GM21825 (cell line): ENCODE results near the gene ASTN2.

ENCODE experiments used
- ATAC-seq: cut with Tn5 transposase; IDR thresholded peaks from one replicate; pipeline ENCODE4 v1.9.1; 2021; ENCODE audit warnings: mild to moderate bottlenecking, moderate library complexity; ENCODE audit not compliant: unreplicated experiment

The ASTN2 gene

DNA sequence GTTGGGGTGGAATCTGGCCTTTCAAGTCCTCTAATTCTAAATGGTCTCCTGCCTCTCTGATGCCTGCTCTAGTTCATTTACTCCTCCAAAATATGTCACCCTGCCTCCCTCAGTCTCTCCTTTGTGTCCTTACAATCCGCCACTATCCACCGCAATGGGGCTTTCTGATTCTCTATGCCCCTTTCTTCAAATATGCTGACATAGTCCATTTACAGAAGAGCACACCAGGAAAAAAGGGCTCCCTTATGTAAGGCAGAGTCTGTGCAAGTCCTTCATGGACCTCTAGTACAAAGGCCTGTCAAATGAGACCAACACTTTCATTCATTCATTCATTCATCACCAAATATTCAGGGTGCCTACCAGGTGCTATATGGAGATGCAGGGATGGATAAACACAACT is 2.0 kb upstream of the ASTN2 start:
- ATAC-seq = no peak

DNA sequence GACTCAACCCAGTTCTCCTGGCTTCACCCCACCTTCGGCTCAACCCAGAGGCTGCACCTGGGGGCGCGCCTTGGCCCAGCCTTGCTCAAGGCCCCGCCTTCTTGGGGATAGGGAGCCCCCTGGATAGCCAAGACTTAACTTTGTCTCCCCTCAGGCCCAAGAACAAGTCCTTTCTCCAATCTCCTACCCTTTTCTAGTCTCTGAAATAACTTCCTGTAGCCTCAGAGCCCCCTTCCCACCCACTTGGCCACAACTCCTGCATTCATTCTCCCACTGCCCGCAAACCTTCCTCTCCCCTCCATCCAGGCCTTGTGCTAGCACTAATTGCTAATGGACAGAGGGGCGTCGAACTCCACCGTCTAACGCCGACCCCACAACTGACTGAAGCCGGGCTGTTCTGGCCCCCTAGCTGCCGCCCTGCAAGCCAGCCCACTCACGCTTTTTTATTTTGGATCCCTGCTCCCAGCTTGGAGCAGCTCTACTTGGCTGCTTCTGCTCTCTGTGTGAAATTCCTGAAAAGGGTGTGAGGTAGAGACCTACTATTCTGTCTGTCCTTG is 579 bp upstream of the ASTN2 start:
- no peak for ATAC-seq

DNA sequence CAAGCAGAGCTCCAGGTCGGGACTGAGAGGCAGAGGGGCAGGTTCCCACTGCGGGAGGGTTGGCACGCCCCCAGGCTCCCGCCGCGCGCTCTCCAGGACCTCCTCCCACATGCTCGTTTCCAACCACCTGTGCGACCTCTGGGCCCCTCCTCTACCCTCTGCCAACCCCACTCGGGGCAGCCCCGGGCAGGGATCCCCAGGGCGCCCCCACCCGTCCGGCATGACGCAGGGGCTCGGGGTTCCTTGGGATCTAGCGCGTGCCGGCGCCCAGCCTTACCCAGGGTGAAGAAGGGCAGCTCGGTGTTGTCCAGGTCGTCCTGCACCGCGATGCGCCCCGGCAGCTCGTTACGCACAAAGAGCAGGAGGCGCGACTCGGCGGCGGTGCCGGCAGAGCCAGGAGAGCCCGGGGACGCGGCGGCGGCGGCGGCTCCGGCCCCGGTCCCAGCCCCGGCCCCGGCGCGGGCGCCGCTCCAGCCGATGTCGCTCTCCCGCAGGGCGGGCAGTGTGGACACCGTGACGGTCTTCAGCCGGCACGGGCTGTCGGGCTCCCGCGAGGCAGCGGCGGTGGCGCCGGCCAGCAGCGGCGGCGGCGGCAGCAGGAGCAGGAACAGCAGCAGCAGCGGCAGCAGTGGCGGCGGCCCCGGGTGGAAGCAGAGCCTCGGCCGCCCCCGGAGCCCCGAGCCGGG is 494 bp downstream of the ASTN2 start:
- no peak for ATAC-seq

DNA sequence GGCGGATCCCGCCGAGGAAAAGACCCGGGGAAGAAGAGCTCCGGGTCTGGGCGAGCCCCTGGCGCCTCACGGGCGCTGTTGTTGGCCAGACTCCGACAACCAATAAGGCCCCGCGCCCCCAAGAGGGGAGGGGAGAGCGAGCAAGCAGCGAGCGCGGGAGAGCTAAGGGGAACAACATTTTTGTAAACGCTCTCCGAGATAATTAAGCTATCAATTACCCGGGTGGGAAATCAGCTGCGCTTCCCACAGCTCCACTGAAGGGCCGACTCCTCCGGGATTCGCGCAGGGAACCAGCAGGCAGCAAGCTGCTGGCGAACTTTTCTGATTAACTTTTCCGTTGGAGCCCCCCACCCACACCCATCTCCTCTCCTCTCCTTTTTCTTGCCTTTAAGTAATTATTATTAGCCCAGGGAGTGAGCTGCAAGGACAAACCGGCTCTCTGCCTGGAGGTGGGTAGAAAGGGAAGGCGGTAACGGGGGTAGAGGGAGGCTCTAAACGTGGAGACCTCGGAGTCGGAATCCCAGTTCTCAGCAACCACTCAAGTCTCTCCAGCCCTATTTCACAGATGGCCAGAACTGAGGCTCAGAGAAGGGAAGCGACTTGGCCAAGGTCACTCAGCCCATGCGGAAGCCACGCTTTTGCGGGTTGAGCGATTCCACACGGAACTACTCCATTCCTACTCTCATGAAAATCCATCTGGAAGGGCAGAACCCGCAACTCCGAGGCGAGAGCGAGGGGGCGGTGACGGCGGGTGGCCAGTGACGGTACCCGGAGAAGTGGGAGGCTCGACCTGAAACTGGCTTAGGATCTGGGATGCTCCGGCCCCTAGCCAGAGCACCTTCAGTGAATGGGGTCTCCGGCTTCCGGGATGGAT is 1.3 kb downstream of the ASTN2 start:
- no peak for ATAC-seq

GRCh38 chr9:117412841-117413240 is 2.0 kb downstream of the ASTN2 start:
- ATAC-seq = no peak

GRCh38 chr9:117412006-117412715 is 2.7 kb downstream of the ASTN2 start:
- no peak for ATAC-seq

GRCh38 chr9:117411547-117411946 is 3.3 kb downstream of the ASTN2 start:
- ATAC-seq = no peak

DNA sequence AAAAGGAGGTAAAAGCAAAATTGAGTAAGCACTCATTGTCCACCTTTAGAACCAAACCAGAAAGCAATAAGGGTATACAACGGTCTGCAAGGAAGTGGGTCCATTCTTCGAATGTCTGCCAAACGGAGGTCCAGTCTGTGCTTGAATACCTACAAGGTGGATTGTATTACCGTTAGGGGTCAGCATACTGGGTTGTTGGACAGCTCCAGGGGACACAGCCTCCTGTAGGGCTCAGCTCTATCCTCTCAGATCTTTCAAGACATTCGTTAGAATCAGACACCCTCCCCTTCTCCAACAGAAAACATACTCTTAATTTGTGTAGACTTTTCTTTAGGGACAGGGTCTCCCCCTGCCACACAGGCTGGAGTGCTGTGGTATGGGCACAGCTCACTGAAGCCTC is 5.5 kb downstream of the ASTN2 start:
- ATAC-seq = no peak

DNA sequence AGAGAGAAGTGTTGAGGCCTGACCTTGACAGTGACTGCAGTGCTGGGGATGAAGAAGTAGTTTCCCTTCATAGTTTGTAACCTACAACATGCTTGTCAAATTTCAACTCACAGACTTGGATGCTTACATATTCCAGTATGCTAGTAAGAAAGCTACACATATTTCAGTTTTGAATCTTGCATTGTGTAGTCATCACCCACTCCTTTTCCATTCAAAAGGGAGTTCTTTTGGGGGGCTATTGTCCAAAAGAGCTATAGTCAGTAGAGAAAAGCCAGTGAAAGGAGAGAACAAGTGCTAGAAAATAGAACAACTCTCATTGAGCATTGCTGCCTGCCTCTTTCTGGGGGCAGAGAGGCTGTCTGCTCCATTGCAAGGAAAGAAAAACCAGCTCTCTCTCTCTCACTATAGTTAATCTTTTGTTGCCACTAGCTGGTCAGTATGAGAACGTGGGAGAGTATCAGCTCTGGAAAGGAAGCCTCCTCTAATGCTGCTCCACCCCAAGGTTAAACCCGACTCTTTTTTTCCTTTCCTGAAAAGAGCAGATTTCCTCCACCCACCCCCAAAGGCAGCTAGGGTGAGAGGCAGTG is 7.3 kb downstream of the ASTN2 start:
- no peak for ATAC-seq

DNA sequence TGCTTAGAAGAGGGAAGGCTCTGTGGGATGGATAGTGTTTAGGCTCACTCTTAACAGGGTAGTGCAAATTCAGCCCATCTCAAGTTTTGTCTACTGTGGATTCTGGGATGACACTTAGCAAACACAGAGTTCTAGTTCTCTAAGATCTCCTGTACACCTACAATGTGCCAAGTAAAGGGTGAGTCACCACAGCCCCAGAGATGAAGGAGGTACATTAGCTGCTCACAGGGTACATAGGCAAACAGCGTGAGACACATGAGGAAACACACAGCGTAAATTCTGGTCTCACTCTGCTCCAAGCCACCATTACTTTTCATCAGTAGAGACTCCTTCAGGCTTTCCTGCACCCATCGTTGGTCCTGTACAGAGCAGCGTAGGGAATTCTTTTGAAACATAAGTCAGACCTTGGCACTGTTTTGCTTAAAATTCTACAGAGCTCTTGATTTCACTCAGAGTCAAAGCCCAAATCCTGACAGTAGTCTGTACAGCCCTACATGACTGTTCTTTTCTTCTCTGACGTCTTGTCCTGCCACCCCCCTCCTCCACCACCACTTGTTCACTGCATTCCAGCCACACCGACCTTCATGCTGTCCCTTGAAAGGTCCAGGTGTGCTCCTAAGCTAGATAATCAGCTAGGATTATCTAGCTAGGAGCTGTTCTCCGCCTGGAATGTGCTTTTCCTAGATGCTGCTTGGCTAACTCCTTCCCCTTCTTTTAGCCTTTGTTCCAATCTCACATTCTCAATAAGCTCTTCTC is 8.7 kb downstream of the ASTN2 start:
- no peak for ATAC-seq

- ATAC-seq = no peak
Measured at GRCh38 chr9:117403848-117404247, 11.0 kb downstream of the ASTN2 start.

GRCh38 chr9:117403403-117403811 is 11.4 kb downstream of the ASTN2 start:
- no peak for ATAC-seq

DNA sequence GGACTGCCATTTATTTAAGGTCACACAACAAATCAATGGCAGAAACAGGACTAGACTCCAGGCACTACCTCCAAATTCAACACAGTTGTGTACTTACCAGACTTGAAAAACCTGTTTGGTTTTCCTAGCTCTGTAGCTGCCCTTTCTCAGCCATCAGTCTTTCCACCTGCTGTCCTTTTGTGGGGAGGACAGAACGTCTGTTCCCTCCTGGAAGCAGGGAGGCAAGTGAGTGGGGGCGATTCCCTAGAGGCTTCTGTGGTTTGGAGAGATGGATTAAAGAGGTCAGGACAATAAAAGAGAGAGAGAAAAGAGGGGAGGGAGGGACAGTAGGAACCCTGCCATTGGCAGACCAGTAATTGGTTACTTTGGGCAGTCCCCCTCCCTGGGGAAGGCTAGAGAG is 14.7 kb downstream of the ASTN2 start:
- ATAC-seq = no peak

DNA sequence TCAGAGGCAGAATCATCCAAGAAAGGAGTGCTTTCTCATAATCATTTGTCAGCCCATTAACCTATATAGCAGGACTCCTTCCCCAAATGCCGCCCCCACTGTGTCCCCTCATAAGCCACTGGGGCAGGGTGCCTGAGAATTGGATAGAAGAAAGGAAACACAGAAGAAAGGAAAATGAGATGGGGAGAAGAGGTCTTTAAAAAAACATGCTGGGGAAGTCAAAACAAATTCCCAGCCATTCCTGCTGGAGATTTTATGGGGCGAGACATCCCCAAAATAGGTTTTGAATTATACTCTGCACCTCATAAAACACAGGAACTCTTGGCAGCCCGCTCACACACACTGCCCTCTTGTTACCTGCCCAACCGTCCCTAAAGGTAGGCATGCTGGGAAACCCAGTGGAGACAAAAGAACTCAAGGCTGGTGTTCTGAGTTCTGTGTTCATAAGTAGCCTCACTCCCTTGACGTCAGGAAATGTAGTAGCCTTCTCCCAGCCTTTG is 19.7 kb downstream of the ASTN2 start:
- ATAC-seq = no peak

DNA sequence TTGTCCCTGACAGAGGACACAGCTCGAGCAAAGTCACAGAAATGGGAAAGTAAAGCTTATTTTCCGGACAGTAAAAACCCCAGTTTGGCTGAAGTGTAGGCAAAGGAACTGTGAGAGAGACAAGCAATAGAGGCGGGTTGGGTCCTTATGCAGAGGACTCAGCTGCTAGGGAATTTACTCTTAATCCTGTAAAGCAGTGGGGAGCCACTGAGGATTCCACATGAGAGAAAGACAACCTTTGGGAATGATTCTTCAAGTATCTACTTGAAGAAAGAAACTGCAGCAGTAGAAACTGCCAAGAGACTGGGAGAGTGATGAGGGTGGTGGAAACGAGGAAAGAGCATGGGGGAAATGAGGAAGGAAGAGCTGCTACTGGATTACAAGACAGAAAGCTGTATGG is 20.2 kb downstream of the ASTN2 start:
- ATAC-seq = no peak

- no peak for ATAC-seq
Measured at GRCh38 chr9:117392992-117393391, 21.9 kb downstream of the ASTN2 start.

- ATAC-seq = no peak
Measured at GRCh38 chr9:117387422-117387821, 27.4 kb downstream of the ASTN2 start.

- ATAC-seq = no peak
Measured at GRCh38 chr9:117379341-117379740, 35.5 kb downstream of the ASTN2 start.

DNA sequence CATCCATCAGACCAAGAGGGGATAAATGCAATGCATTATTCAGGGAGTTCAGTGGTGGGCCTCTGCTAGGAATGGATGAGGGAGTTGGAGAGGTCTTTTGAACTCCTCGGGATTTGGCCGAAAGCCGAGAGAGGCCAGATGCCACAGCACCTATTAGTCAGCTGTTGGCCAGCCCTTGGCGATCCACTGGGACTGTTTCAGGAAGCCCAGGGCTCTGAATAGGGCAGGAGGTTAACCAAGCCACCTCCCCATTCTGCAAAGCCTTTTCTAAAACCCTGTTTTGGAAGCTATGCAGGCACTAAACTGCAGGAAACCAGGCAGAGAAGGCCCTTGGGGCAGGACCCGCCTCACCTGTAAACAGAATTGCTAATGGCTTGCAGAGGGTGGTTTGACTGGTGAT is 37.8 kb downstream of the ASTN2 start:
- ATAC-seq = no peak

GRCh38 chr9:117375956-117376355 is 38.9 kb downstream of the ASTN2 start:
- ATAC-seq = no peak
